B cell (primary cell): ENCODE results near the gene GAP43. TPM values are rescaled to one million over a fixed set of nuclear protein-coding genes. Genes with fewer than 3 reads are reported as not detected.

Experiments
- ATAC-seq: fragments of 200-7000 bp; cut with Tn5 transposase; one replicate; pipeline ENCODE4 v1.10.0; 2021; ENCODE audit warnings: low read depth, mild to moderate bottlenecking, moderate number of reproducible peaks, moderate library complexity
- CTCF ChIA-PET: fragments of 350-600 bp; sonication (Branson Sonifier 250); formaldehyde crosslinking; loops from one replicate; lab custom pipeline; 2021; ENCODE audit warnings: antibody characterized with exemption, inconsistent platforms; lab: Charles Lee
- POLR2A ChIA-PET: fragments of 350-600 bp; sonication (Branson Sonifier 250); formaldehyde crosslinking; loops from one replicate; lab custom pipeline; 2021; ENCODE audit warnings: antibody characterized with exemption; lab: Charles Lee
- DNase-seq: peaks from one replicate; pipeline ENCODE4 v3.0.0; 2013
- H2AFZ ChIP-seq: 2 replicates; pipeline ENCODE4 v1.6.1; 2012; ENCODE audit warnings: mild to moderate bottlenecking, low read depth, low read length; ENCODE audit not compliant: insufficient read depth, poor library complexity, severe bottlenecking
- H3K27ac ChIP-seq, 2 donors: 1 replicate in 1 of 2; 2 replicates in 1 of 2; pipeline ENCODE4 v1.5.1; 2012 to 2013; ENCODE audit warnings: low read length in 2 of 2, mild to moderate bottlenecking in 2 of 2, moderate library complexity in 1 of 2
- H3K27me3 ChIP-seq, 4 experiments: fragments of 200-600 bp in 1 of 4; sonication (generic) in 1 of 4; replicated peaks in 1 of 4; 1 replicate in 2 of 4; 2 replicates in 2 of 4; pipeline versions ENCODE4 v1.6.1 to v1.7.0; 2013 to 2016; ENCODE audit warnings: low read length in 3 of 4, mild to moderate bottlenecking in 2 of 4, mixed read lengths in 1 of 4, moderate library complexity in 1 of 4; ENCODE audit not compliant: insufficient read depth in 4 of 4, control insufficient read depth in 3 of 4; ENCODE audit errors: control extremely low read depth in 1 of 4
- H3K36me3 ChIP-seq, 2 experiments: replicated peaks in 1 of 2; 1 replicate in 1 of 2; 2 replicates in 1 of 2; pipeline versions ENCODE4 v1.6.1 to v1.7.1; 2013; ENCODE audit warnings: low read length in 1 of 2; ENCODE audit not compliant: insufficient read depth in 2 of 2, control insufficient read depth in 1 of 2; ENCODE audit errors: control extremely low read depth in 1 of 2, extremely low read depth in 1 of 2
- H3K4me1 ChIP-seq, 2 donors: fragments of 200-600 bp in 1 of 2; sonication (generic) in 1 of 2; 1 replicate in 1 of 2; 2 replicates in 1 of 2; pipeline versions ENCODE4 v1.5.1 to v1.6.1; 2013 to 2017; ENCODE audit warnings: low read length in 2 of 2; ENCODE audit not compliant: control insufficient read depth in 2 of 2, insufficient read depth in 2 of 2
- H3K4me2 ChIP-seq: replicated peaks from 2 replicates; pipeline ENCODE3; 2012; ENCODE audit warnings: mild to moderate bottlenecking, low read depth, low read length; ENCODE audit not compliant: poor library complexity, severe bottlenecking
- H3K4me3 ChIP-seq, 5 experiments: fragments of 200-600 bp in 1 of 5; sonication (generic) in 1 of 5; 1 replicate in 3 of 5; 2 replicates in 2 of 5; pipeline versions ENCODE4 v1.5.1 to v1.7.0; 2011 to 2016; ENCODE audit warnings: low read length in 4 of 5, mild to moderate bottlenecking in 4 of 5, low read depth in 2 of 5, control low read depth in 1 of 5, moderate library complexity in 1 of 5; ENCODE audit not compliant: insufficient read depth in 1 of 5; ENCODE audit errors: control extremely low read depth in 1 of 5, extremely low read depth in 1 of 5
- H3K79me2 ChIP-seq: fragments of 200-600 bp; sonication (generic); one replicate; pipeline ENCODE4 v1.6.0; 2016; ENCODE audit warnings: low read length; ENCODE audit not compliant: control insufficient read depth, insufficient read depth
- H3K9ac ChIP-seq: fragments of 200-600 bp; sonication (generic); 2 replicates; pipeline ENCODE4 v1.6.1; 2017; ENCODE audit warnings: mild to moderate bottlenecking, low read length, moderate library complexity
- H3K9me3 ChIP-seq, 3 donors: one replicate each; pipeline versions ENCODE4 v1.6.1 to v1.7.1; 2013; ENCODE audit warnings: low read length in 2 of 3; ENCODE audit not compliant: control insufficient read depth in 2 of 3, insufficient read depth in 1 of 3; ENCODE audit errors: control extremely low read depth in 1 of 3
- H4K20me1 ChIP-seq: 2 replicates; pipeline ENCODE4 v1.6.0; 2012; ENCODE audit warnings: mild to moderate bottlenecking, low read length; ENCODE audit not compliant: insufficient read depth, control insufficient read depth, poor library complexity, severe bottlenecking
- H3K27ac Mint-ChIP-seq: one replicate; pipeline ENCODE4 v1.8.0; 2021; ENCODE audit warnings: mixed read lengths
- H3K27me3 Mint-ChIP-seq: one replicate; pipeline ENCODE4 v1.8.0; 2021; ENCODE audit warnings: mixed read lengths
- H3K4me1 Mint-ChIP-seq: one replicate; pipeline ENCODE4 v1.8.0; 2021; ENCODE audit warnings: mixed read lengths
- H3K4me3 Mint-ChIP-seq: one replicate; pipeline ENCODE4 v1.8.0; 2021; ENCODE audit warnings: mixed read lengths
- H3K9me3 Mint-ChIP-seq: one replicate; pipeline ENCODE4 v1.8.0; 2022; ENCODE audit warnings: mixed read lengths; ENCODE audit not compliant: insufficient read depth
- CTCF ChIP-seq: fragments of 200-600 bp; IDR thresholded peaks from one replicate; pipeline ENCODE4 v1.8.0; 2022; ENCODE audit warnings: antibody characterized with exemption, mild to moderate bottlenecking
- EZH2 ChIP-seq: IDR thresholded peaks from 2 replicates; pipeline ENCODE4 v1.6.1; 2012; ENCODE audit warnings: borderline replicate concordance, low read depth, mild to moderate bottlenecking, moderate library complexity, low read length; ENCODE audit not compliant: insufficient read depth, poor library complexity, severe bottlenecking
- WGBS: methylation state at CpG from one replicate; pipeline ENCODE4 v1.1.5; 2013; ENCODE audit warnings: missing lambda C conversion rate; ENCODE audit not compliant: insufficient coverage; 5-methylcytosine and 5-hydroxymethylcytosine counted together
- intact Hi-C: fragments of 100-400 bp; cut with micrococcal nuclease; formaldehyde crosslinking; loops from one replicate; pipeline ENCODE4 v1.10.0; 2022
- polyA plus RNA-seq: library from polyadenylated mRNA; depleted of rRNA; stranded (reverse); fragments of >200 nt; gene quantifications from 2 replicates; pipeline ENCODE4 v1.2.3, GENCODE V29; 2012
- total RNA-seq, 2 donors: library from RNA; stranded (reverse); fragments of 120-200 nt in 1 of 2; gene quantifications; 1 replicate in 1 of 2; 2 replicates in 1 of 2; pipeline versions ENCODE4 v1.2.3 to v1.2.4, GENCODE V29; 2013 to 2022

The GAP43 gene
- total and polyA plus RNA-seq, 2 donors (not counting 1 experiment from before 2014, with no cell fraction given): 0.04 TPM; not detected in 1

- intact Hi-C loops: loop anchor here (10.0 kb wide), 1 partner anchor 137 kb away; no protein-coding TSS in a partner anchor
- Histone ChIP-seq H3K79me2 (no peaks in the 10 kb centered on the region), H3K9me3 (peaks cover 0 to 1% (median 0%) of the 10 kb centered on the region in 3 donors), H3K27ac (peak overlapping the region in 1 of 2 donors; percentile 25), H3K4me2 (peak overlapping the region; percentile 21), H3K36me3 (no peaks in the 10 kb centered on the region), H4K20me1 (no peaks in the 10 kb centered on the region), H3K4me3 (no peak overlapping the region), H2AFZ (peak overlapping the region; percentile 46), H3K27me3 (no peaks in the 10 kb centered on the region), H3K4me1 (peaks cover 16 to 28% of the 10 kb centered on the region in 2 donors), H3K9ac (no peak overlapping the region)
- WGBS: 65% methylated on average over 2 of the region's 2 CpGs
- Mint-ChIP-seq H3K27ac (peak overlapping the region; percentile 54), H3K27me3 (peaks cover 3% of the 10 kb centered on the region), H3K4me3 (no peak overlapping the region), H3K4me1 (peaks cover 21% of the 10 kb centered on the region), H3K9me3 (no peaks in the 10 kb centered on the region)
- ChIA-PET POLR2A (no interaction called here), CTCF (no interaction called here)
- DNase-seq: no peak
- no peak for ATAC-seq
- TF ChIP-seq EZH2 (no peak), CTCF (no peak)
Observed at GRCh38 chr3:115651599-115651998, 28.3 kb downstream of the GAP43 start.

- Histone ChIP-seq H3K27me3 (no peaks in the 10 kb centered on the region), H3K4me2 (peak overlapping the region; percentile 48), H3K4me1 (peaks cover 18 to 37% of the 10 kb centered on the region in 2 donors), H2AFZ (no peak overlapping the region), H3K9ac (no peak overlapping the region), H3K79me2 (no peaks in the 10 kb centered on the region), H4K20me1 (no peaks in the 10 kb centered on the region), H3K36me3 (no peaks in the 10 kb centered on the region), H3K4me3 (no peak overlapping the region), H3K27ac (no peak overlapping the region), H3K9me3 (peaks cover 0 to 1% (median 0%) of the 10 kb centered on the region in 3 donors)
- peak overlapping the region; percentile 64 for H3K27ac Mint-ChIP-seq
- H3K4me1 Mint-ChIP-seq: peaks cover 30% of the 10 kb centered on the region
- ChIA-PET POLR2A (no interaction called here), CTCF (no interaction called here)
- peak; percentile 70 for ATAC-seq
- no CpG with 5 or more reads among the region's 2 CpGs for WGBS
- no peaks in the 10 kb centered on the region for H3K9me3 Mint-ChIP-seq
- TF ChIP-seq EZH2 (no peak), CTCF (no peak)
- H3K4me3 Mint-ChIP-seq: peak overlapping the region; percentile 54
- DNase-seq: peak; percentile 56
- H3K27me3 Mint-ChIP-seq: no peaks in the 10 kb centered on the region
- intact Hi-C loops: loop anchor here (10.0 kb wide), 1 partner anchor 138 kb away; no protein-coding TSS in a partner anchor
Observed at GRCh38 chr3:115652738-115653137, 29.4 kb downstream of the GAP43 start.
